ENCODE results near the gene MPST.
"Not testable (repeated sequence)": the region's sequence is repeated elsewhere in the genome, so short reads cannot be mapped to it uniquely, and the experiment has no call there.

DNA sequence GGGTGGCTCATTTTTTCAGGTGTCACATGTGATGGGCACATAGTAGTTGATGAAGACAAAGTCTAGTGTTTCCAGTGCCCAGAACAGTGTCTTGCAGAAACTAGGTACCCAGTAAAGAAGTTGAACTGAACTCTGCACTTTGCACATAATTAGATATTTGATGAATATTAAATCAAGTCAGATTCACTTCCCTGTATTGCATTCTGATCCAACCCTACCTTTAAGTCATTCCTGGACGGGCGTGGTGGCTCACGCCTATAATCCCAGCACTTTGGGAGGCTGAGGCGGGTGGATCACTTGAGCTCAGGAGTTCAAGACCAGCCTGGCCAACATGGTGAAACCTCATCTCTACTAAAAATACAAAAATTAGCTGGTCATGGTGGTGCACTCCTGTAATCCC is 30.5 kb upstream of the MPST start:
- TF ChIP-seq, protein P1, sequence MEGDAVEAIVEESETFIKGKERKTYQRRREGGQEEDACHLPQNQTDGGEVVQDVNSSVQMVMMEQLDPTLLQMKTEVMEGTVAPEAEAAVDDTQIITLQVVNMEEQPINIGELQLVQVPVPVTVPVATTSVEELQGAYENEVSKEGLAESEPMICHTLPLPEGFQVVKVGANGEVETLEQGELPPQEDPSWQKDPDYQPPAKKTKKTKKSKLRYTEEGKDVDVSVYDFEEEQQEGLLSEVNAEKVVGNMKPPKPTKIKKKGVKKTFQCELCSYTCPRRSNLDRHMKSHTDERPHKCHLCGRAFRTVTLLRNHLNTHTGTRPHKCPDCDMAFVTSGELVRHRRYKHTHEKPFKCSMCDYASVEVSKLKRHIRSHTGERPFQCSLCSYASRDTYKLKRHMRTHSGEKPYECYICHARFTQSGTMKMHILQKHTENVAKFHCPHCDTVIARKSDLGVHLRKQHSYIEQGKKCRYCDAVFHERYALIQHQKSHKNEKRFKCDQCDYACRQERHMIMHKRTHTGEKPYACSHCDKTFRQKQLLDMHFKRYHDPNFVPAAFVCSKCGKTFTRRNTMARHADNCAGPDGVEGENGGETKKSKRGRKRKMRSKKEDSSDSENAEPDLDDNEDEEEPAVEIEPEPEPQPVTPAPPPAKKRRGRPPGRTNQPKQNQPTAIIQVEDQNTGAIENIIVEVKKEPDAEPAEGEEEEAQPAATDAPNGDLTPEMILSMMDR (IDR thresholded peaks at IDR 0.05), result not testable (repeated sequence)
- TF ChIP-seq POLR2A, EP300 (IDR thresholded peaks at IDR 0.05): not testable (repeated sequence)

Measured in suprapubic skin (tissue), 3 donors.